ENCODE data around the gene LOXL1. TPM values are rescaled to one million over a fixed set of nuclear protein-coding genes. Genes with fewer than 3 reads are reported as not detected.

LOXL1 gene
- total RNA-seq, 2 donors from 2014 or later, result 0.27 to 0.78 TPM

Other genes with a start within 250 kb of the LOXL1 start
- gene CD276, start 242.1 kb upstream of the LOXL1 start, total RNA-seq, result 1 to 10 TPM in 1 of 2 donors, under 1 TPM in 1; 0.73 to 2.5 TPM
- gene INSYN1, start 173.1 kb upstream of the LOXL1 start, total RNA-seq, result not detected
- gene TBC1D21, start 52.9 kb upstream of the LOXL1 start, total RNA-seq, result not detected
- gene STOML1, start 65.8 kb downstream of the LOXL1 start, total RNA-seq, result 1 to 10 TPM; 5.9 to 7.2 TPM
- 10 to 100 TPM; 76.3 to 91.7 TPM for gene PML, start 68.3 kb downstream of the LOXL1 start, total RNA-seq
- 1 to 10 TPM in 1 of 2 donors, not detected in 1; 1.1 TPM for gene GOLGA6A, start 156.1 kb downstream of the LOXL1 start, total RNA-seq
- gene ISLR2, start 204.1 kb downstream of the LOXL1 start, total RNA-seq, result not detected
- gene ISLR, start 247.2 kb downstream of the LOXL1 start, total RNA-seq, result not detected

Measured in activated naive CD4-positive, alpha-beta T cell treated with anti-CD3 and anti-CD28 coated beads, Interleukin-2, amount 50 U/mL, for 72 hours (primary cell).